ENCODE results near the gene LAMC1.

DNA sequence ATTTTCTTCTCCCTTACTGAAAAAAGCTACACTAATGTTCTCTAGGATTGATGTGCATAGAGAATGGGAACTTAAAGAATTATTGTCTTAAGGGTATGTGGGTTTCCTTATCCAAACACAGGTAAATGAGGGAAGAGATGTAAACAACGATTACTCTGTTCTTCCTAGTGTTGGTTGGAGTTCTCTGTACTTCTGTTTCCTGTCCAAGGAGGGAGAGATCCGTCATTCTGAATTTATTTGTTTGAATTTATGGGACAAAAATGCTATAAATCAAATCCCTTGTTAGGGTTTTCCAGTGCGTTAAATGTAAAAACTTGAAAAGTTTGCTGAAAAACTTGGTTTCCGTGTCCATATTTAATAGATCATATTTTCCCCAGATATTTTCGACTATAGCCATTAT lies 29.6 kb downstream of the LAMC1 start:
- TF ChIP-seq, protein P1, sequence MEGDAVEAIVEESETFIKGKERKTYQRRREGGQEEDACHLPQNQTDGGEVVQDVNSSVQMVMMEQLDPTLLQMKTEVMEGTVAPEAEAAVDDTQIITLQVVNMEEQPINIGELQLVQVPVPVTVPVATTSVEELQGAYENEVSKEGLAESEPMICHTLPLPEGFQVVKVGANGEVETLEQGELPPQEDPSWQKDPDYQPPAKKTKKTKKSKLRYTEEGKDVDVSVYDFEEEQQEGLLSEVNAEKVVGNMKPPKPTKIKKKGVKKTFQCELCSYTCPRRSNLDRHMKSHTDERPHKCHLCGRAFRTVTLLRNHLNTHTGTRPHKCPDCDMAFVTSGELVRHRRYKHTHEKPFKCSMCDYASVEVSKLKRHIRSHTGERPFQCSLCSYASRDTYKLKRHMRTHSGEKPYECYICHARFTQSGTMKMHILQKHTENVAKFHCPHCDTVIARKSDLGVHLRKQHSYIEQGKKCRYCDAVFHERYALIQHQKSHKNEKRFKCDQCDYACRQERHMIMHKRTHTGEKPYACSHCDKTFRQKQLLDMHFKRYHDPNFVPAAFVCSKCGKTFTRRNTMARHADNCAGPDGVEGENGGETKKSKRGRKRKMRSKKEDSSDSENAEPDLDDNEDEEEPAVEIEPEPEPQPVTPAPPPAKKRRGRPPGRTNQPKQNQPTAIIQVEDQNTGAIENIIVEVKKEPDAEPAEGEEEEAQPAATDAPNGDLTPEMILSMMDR (conservative IDR thresholded peaks at IDR 0.05 in 1 of 2, IDR thresholded peaks at IDR 0.05 in 1 of 2; ENCODE audit: extremely low read depth in 1 of 2, insufficient read depth in 1 of 2, low read depth in 1 of 2, low read length in 2 of 2), result no peak
- TF ChIP-seq EZH2 (IDR thresholded peaks at IDR 0.05; ENCODE audit: borderline replicate concordance, low read length), result no peak
